Cardiac septum (tissue), 1 donor: ENCODE data around the gene OSTF1. TPM values are rescaled to one million over a fixed set of nuclear protein-coding genes. Genes with fewer than 3 reads are reported as not detected.
A peak's percentile ranks its signal among the peaks of the same experiment; 100 is the strongest.

Experiments used
- DNase-seq: peaks from one replicate; pipeline ENCODE4 v3.0.0-alpha.2; 2020; ENCODE audit warnings: low spot score
- intact Hi-C: fragments of 100-400 bp; cut with DNase I; formaldehyde crosslinking; loops from one replicate; pipeline ENCODE4 v1.14.0; 2022
- total RNA-seq: library from RNA; stranded (reverse); fragmentation: NEBNext Ultra II Directional; extraction: Animal tissue kit (Norgen Biotek cat#: 25700); gene quantifications from one replicate; pipeline ENCODE4 v1.2.1, GENCODE V29; 2021
- donor health status: DM: no; HTN: no; CAD: no.

The OSTF1 gene
- total RNA-seq, 1 donor from 2014 or later = 25.5 TPM

- intact Hi-C loops = no loop called here
- DNase-seq = no peak
Observed at GRCh38 chr9:75083188-75083970, 4.9 kb upstream of the OSTF1 start.

DNA sequence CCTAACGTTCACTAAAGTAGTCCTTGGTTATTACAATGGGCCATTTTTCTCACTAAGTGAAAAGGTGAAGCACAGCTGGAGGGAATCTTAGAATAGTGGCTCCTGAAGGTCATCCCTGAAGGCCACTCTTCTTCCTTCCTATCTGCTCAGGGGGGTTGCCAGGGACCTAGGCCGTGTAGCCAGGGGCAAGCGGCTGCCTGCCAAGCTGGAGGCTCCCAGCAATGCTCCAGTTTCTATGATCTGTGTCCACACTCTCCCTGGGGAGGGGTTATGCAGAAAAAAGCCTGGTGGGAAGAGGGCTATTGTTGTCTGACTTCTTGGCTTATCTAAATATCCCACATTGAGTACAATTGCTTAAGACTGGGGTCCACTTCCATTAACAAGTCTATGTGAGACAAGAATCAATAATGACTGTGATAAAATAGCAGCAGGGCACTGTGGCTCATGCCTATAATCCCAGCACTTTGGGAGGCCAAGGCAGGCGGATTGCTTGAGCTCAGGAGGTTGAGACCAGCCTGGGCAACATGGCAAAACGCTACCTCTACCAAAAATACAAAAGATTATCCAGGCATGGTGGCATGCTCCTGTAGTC, 4.1 kb upstream of the OSTF1 start:
- DNase-seq = no peak
- intact Hi-C loops = no loop called here

GRCh38 chr9:75085640-75086039, 2.7 kb upstream of the OSTF1 start:
- intact Hi-C loops = no loop called here
- no peak for DNase-seq

- no peak for DNase-seq
- intact Hi-C loops = no loop called here
Observed at GRCh38 chr9:75086541-75087288, 1.6 kb upstream of the OSTF1 start.

GRCh38 chr9:75087289-75087823, 958 bp upstream of the OSTF1 start:
- no peak for DNase-seq
- intact Hi-C loops = no loop called here

DNA sequence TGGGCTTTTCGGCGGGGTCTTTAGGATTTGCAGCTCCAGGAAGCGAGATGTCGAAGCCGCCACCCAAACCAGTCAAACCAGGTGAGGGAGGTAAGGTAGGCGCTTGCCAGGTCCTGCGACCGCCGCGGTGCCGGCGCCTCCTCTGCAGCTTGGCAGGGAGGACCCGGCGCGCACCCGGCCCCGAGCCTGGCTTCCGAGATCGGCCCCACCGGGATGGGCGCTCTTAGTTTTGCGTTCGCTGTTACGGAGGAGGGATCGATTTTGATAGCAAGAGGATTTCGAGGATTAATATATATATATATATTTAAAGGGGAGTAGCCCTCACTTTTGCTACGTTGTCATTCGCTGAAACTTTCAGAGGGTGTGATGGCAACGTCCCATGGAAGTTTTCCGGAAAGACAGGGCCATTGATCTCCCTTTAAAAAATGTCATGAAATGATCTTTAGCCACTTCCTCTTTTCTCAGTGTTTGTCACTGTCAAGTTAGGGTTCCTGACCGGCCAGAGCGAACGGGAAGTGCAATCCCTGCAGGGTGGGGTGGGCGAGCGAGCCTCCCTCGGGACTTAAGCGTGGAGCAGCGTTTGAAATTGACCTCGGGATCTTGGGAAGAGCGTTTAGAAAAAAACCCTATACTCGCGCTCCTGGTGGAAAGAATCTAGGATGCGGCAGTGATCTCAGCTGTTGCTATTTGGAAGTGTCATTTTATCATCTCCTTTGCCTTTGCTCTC, 495 bp downstream of the OSTF1 start:
- peak; percentile 91 for DNase-seq
- intact Hi-C loops = loop anchor here (1.0 kb wide), 1 partner anchor 61 kb away; the partner anchor contains the start of gene CARNMT1

DNA sequence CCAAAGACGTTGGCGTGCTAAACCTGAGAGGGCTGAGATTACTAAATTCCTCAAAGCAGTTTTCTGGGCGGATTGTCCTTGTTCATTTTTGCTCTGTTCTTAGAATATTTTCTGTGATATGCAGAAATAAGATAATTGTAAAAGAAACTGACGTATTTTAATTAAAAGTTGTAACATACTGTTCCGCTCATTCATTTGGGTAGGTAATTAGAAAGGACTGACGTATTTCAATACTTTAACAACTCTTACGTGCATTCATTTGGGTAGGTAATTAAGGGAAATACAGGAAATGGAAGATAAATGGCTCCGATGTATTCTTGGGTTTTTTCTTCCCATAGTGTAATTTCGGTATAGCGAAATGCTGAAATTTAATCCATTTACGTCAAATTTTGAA, 1.1 kb downstream of the OSTF1 start:
- intact Hi-C loops = no loop called here
- DNase-seq = no peak

GRCh38 chr9:75090579-75090978, 2.3 kb downstream of the OSTF1 start:
- intact Hi-C loops = no loop called here
- DNase-seq = no peak

DNA sequence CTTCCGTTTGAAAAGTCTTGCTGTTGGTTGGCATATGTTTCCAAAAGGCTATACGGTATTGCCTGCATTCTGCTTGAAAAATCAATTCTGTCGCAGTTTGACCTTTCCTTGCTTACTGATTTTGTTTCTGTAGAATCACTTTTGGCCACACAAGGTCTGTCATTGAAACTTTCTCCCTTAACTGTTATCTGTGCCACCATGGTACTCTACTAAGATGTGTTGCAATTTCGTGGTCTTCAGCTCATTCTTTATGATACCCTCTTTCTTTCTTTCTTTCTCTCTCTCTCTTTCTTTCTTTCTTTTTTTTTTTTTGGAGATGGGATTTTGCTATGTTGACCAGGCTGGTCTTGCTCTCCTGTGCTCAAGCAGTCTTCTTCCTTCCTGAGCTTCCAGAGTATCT, 4.5 kb downstream of the OSTF1 start:
- no peak for DNase-seq
- intact Hi-C loops = no loop called here

- DNase-seq = no peak
Observed at GRCh38 chr9:75096796-75097195, 8.5 kb downstream of the OSTF1 start.

GRCh38 chr9:75101004-75101588, 12.8 kb downstream of the OSTF1 start:
- intact Hi-C loops = no loop called here
- no peak for DNase-seq

More at GRCh38 chr9:75096796-75097195, 8.5 kb downstream of the OSTF1 start:
- intact Hi-C loops = no loop called here

- intact Hi-C loops = no loop called here
- DNase-seq = no peak
Observed at GRCh38 chr9:75102177-75102790, 14.0 kb downstream of the OSTF1 start.

DNA sequence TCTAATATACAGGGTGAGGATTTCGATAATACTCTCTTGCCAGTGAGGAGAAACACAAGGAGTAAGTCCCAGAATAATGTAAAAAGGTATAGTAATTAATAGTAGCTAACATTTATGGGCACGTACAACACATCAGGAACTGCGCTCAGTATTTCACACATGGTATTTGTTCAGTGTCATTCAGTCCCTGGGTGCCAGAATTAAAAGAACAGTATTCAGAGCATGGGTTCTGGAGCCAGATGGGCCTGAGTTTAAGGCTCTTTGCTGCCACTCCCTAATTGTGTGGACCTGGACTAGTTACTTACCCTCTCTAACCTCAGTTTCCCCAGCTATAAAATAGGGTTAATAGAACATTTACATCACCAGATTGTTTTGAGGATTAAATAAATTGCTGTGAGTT, 16.3 kb downstream of the OSTF1 start:
- no peak for DNase-seq

DNA sequence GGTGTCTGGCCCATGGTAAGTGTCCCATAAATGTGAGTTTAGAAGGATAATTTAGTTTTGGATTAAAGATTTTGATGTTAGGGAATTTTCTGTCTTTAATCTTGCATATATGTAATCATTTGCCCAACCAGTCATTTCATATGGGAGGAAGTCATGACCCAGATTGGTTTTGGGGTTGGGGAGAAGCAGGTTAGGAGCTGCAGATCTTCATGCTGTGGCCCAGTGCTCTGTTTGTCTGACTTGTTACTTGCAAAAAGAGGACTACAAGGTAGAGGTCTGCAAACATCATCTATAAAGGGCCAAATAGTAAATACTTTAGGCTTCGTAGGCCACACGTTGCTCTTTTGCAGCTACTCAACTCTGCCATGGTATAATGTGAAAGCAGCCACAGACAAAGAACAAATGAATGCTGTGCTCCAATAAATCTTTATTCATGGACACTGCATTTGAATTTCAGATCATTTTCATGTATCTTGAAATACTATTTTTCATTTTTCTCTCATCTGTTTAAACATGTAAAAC, 16.8 kb downstream of the OSTF1 start:
- no peak for DNase-seq
- intact Hi-C loops = no loop called here

More for the DNA sequence above, 16.3 kb downstream of the OSTF1 start:
- intact Hi-C loops = no loop called here

- DNase-seq = no peak
- intact Hi-C loops = no loop called here
Observed at GRCh38 chr9:75105841-75106240, 17.5 kb downstream of the OSTF1 start.

DNA sequence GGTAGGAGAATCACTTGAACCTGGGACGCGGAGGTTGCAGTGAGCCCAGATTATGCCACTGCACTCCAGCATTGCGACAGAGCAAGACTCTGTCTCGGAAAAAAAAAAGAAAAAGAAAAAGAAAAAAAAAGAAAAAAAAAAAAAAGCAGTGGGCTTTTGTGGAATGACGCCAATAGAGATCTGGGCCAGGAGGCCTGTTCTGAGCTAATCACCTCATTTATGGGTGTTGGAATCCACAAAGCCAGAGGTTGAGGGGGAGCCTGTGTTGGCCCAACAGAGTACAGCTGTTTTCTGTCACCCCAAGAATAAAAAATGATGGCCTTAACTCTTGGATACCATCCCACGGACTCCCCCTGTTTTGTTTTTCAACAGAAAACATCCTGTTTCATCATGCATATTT, 18.5 kb downstream of the OSTF1 start:
- intact Hi-C loops = no loop called here
- no peak for DNase-seq

DNA sequence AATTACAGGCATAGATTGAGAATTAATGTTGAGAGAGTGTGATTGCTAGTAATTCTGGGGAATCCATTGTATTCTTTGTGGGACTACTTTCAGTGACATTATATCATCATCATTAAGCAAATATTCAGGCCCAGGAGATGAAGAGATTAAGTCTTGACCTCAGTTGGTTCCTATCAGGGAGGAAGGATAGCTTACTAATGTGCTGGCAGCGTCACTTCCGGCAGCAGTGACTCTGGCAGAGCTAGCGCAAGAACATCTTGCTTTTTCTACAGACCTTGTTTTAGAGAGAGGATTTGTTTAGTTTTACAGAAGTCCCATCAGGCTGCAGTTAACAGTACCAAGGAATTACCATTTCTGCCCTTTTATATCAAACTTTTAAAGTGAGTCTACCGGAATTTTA, 20.3 kb downstream of the OSTF1 start:
- intact Hi-C loops = no loop called here
- DNase-seq = peak; percentile 89

- DNase-seq = no peak
- intact Hi-C loops = no loop called here
Observed at GRCh38 chr9:75109210-75109839, 21.0 kb downstream of the OSTF1 start.
